Pancreas (tissue), 10 donors: ENCODE data around the gene XIRP2. TPM values are rescaled to one million over a fixed set of nuclear protein-coding genes. Genes with fewer than 3 reads are reported as not detected.
A peak's percentile ranks its signal among the peaks of the same experiment; 100 is the strongest.

Experiments
- ATAC-seq, 4 donors: fragments of 200-7000 bp; cut with Tn5 transposase; one replicate each; pipeline versions ENCODE4 v1.8.0 to v1.9.1; 2020; ENCODE audit warnings: mild to moderate bottlenecking in 4 of 4, moderate library complexity in 4 of 4
- DNase-seq, 6 donors: peaks; one replicate each; pipeline ENCODE4 v3.0.0-alpha.2; 2020
- FAIRE-seq: peaks from 2 replicates; lab custom pipeline; 2012; peaks lifted over from hg19 to GRCh38; lab: Jason Lieb, UNC
- H3K27ac ChIP-seq, 4 donors: fragments of 200-600 bp; sonication (generic); 1 replicate in 3 of 4; 2 replicates in 1 of 4; pipeline versions ENCODE4 v1.5.0 to v1.8.0; 2020
- H3K27me3 ChIP-seq, 4 donors: fragments of 200-600 bp; one replicate each; pipeline ENCODE4 v1.8.0; 2021
- H3K36me3 ChIP-seq, 3 donors: fragments of 200-600 bp; sonication (generic) in 1 of 3; one replicate each; pipeline versions ENCODE4 v1.5.0 to v1.8.0; 2020 to 2021
- H3K4me1 ChIP-seq, 3 donors: fragments of 200-600 bp; one replicate each; pipeline ENCODE4 v1.8.0; 2021
- H3K4me3 ChIP-seq, 4 donors: fragments of 200-600 bp; sonication (generic) in 2 of 4; one replicate each; pipeline versions ENCODE4 v1.5.0 to v1.8.0; 2020 to 2021
- H3K9me3 ChIP-seq, 4 donors: fragments of 200-600 bp; one replicate each; pipeline ENCODE4 v1.8.0; 2021
- WGBS, 2 donors: extraction: QIAGEN DNeasy Blood & Tissue Kit; methylation state at CpG; one replicate each; pipeline ENCODE4 v1.1.7; 2013; 5-methylcytosine and 5-hydroxymethylcytosine counted together
- intact Hi-C, 3 donors: fragments of 100-400 bp; cut with DNase I; formaldehyde crosslinking; loops; one replicate each; pipeline versions ENCODE4 v1.11.1 to v1.14.2; 2022
- polyA plus RNA-seq, 2 donors: library from polyadenylated mRNA; stranded (reverse); fragments of 200-250 nt; gene quantifications; one replicate each; pipeline ENCODE4 v1.2.3, GENCODE V29; 2013
- total RNA-seq, 6 donors: library from RNA; stranded (reverse); fragmentation: NEBNext Ultra II Directional in 4 of 6; extraction: Animal tissue kit (Norgen Biotek cat#: 25700) in 4 of 6; gene quantifications; one replicate each; pipeline versions ENCODE4 v1.2.1 to v1.2.4, GENCODE V29; 2021 to 2023
- TF ChIP-seq, protein P1 (sequence below), 4 donors: fragments of 200-600 bp; sonication (generic) in 3 of 4; IDR thresholded peaks; one replicate each; pipeline versions ENCODE4 v1.5.0 to v1.8.0; 2021; ENCODE audit warnings: antibody characterized with exemption in 4 of 4
- donor health status: healthy with polysubstance abuse.
- donor health status: DM: no; HTN: no; CAD: no; lungs with moderate emphysema.
- donor health status: DM: no; HTN: no; CAD: no.
- donor health status: control.
- donor health status: control.
- donor health status: Bipolar disorder and iron deficiency.
- donor health status: DM: yes; HTN: yes; CAD: no.
- donor health status: DM: no; HTN: no; CAD: no.
- donor health status: DM: no; HTN: no; CAD: no.
- donor health status: DM: yes; HTN: yes; CAD: no.

XIRP2 gene
- total and polyA plus RNA-seq, 8 donors: 0.08 to 0.35 (median 0.28) TPM; not detected in 5

DNA sequence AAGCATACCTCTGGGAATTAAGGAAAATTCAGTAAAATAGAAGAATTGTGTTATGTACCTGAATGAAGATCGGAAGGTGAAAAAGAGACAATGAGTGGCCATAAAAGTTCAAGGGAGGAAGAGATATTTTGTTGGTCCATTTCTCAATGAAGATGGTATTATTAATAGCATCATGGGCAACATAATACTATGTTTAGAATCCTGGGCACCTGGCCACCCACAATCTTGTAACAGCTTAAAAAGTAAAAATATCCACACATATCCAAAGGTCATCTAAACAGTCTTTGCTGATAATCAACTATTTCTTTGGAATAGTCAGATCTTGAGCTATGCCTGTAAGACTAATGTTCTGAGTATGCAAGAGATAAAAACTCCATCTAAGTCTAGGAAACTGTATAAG is 73.7 kb downstream of the XIRP2 start:
- Histone ChIP-seq H3K27ac (no peak overlapping the region), H3K9me3 (no peaks in the 10 kb centered on the region), H3K4me1 (peaks cover 0 to 11% (median 9%) of the 10 kb centered on the region in 3 donors), H3K36me3 (no peaks in the 10 kb centered on the region), H3K27me3 (no peaks in the 10 kb centered on the region), H3K4me3 (no peak overlapping the region)
- FAIRE-seq (no peak), DNase-seq (no peak), ATAC-seq (no peak)
- TF ChIP-seq, protein P1, sequence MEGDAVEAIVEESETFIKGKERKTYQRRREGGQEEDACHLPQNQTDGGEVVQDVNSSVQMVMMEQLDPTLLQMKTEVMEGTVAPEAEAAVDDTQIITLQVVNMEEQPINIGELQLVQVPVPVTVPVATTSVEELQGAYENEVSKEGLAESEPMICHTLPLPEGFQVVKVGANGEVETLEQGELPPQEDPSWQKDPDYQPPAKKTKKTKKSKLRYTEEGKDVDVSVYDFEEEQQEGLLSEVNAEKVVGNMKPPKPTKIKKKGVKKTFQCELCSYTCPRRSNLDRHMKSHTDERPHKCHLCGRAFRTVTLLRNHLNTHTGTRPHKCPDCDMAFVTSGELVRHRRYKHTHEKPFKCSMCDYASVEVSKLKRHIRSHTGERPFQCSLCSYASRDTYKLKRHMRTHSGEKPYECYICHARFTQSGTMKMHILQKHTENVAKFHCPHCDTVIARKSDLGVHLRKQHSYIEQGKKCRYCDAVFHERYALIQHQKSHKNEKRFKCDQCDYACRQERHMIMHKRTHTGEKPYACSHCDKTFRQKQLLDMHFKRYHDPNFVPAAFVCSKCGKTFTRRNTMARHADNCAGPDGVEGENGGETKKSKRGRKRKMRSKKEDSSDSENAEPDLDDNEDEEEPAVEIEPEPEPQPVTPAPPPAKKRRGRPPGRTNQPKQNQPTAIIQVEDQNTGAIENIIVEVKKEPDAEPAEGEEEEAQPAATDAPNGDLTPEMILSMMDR (IDR thresholded peaks at IDR 0.05): no peak
- intact Hi-C loops: no loop called here
- 93 to 100% methylated on average over 1 of the region's 1 CpG for WGBS, 2 donors

DNA sequence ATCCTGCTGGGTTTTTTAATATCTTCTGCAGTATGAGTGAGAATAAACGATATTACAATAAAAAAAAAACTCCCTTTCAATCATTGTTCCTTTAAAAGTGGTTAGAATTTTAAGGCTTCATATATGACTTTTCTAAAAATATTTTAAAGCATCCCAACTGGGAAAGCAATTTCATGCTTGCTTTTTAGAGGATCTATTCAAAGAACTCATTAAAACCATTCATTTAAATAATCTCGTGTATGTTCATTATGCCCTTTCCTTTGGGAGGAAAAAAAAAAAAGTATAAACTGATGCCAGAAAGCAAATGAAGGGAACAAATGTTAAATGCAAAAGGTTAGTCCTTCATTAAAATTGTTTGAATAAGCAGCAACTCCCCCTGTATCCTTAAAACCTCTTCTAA is 81.2 kb downstream of the XIRP2 start:
- WGBS, 2 donors: 80 to 82% methylated on average over 2 of the region's 2 CpGs
- no peaks in the 10 kb centered on the region for H3K9me3 ChIP-seq
- H3K4me1 ChIP-seq: no peaks in the 10 kb centered on the region
- intact Hi-C loops: no loop called here
- H3K36me3 ChIP-seq: no peaks in the 10 kb centered on the region
- no peak overlapping the region for H3K4me3 ChIP-seq
- ATAC-seq (no peak), DNase-seq (no peak), FAIRE-seq (no peak)
- TF ChIP-seq, protein P1 (IDR thresholded peaks at IDR 0.05): no peak
- H3K27ac ChIP-seq: no peak overlapping the region
- H3K27me3 ChIP-seq: no peaks in the 10 kb centered on the region

DNA sequence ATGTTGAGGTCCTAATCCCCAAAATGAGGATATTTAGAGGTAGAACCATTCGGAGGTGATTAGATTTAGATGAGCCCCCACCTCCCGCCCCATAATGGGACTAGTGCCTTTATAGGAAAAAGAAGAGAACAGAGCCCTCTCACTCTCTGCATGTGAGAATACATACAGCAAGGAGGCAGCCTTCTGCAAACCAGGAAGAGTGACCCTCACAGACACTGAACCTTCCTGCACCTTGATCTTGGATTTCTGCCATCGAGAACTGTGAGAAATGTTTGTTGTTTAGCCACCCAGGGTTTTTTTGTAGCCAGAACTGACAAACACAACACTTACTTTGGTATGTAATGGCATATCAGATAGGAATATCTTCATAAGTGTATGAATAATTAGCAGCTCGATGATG is 83.7 kb downstream of the XIRP2 start:
- no peaks in the 10 kb centered on the region for H3K36me3 ChIP-seq
- H3K9me3 ChIP-seq: no peaks in the 10 kb centered on the region
- FAIRE-seq (no peak), ATAC-seq (no peak), DNase-seq (no peak)
- H3K4me1 ChIP-seq: no peaks in the 10 kb centered on the region
- H3K27me3 ChIP-seq: no peaks in the 10 kb centered on the region
- H3K27ac ChIP-seq: no peak overlapping the region
- intact Hi-C loops: no loop called here
- TF ChIP-seq, protein P1 (IDR thresholded peaks at IDR 0.05): no peak
- 54 to 61% methylated on average over 4 of the region's 4 CpGs for whole genome bisulfite sequencing, 2 donors
- H3K4me3 ChIP-seq: no peak overlapping the region

DNA sequence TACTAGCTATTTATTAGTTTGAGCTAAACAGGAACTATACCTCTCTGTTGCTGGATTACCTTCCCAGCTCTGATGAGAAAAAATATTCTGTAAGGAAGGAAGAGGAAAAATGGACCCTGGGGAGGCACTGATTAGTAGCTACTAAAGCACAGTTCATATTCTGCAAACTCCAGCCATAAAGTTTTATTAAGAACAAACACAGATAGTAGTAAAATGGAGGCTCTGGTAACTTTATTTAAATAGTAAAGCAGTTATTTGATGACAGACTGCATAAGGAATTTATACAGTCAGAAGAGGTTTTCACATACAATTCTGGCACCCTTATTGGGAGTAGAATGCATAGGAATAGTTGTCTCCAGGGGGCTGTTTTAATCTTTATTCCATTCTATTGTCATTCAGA is 84.1 kb downstream of the XIRP2 start:
- ATAC-seq: no peak
- TF ChIP-seq, protein P1 (IDR thresholded peaks at IDR 0.05): no peak
- Histone ChIP-seq H3K36me3 (no peaks in the 10 kb centered on the region), H3K4me1 (no peaks in the 10 kb centered on the region), H3K27me3 (no peaks in the 10 kb centered on the region), H3K27ac (no peak overlapping the region), H3K4me3 (no peak overlapping the region), H3K9me3 (no peaks in the 10 kb centered on the region)
- intact Hi-C loops: no loop called here
- DNase-seq: no peak
- FAIRE-seq: no peak

DNA sequence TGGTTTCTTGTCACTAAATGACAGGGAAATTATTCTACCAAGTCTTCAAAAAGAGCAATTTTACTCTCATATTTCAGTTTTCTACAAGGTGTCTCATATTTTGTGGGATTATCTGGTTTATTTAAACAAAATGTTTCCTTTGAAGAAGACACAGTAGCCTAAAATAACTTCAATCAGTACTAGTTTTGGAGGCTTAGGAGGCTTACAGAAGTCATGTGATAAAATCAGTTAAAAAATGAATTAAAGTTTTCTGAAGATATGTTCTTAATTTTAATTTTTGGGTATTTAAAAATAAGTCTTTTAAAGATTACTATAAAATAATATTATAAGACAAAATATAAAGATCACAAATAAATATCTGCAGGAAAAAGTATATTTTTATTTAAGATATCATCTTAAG is 95.9 kb downstream of the XIRP2 start:
- Histone ChIP-seq H3K27ac (no peak overlapping the region), H3K27me3 (no peaks in the 10 kb centered on the region), H3K4me1 (no peaks in the 10 kb centered on the region), H3K36me3 (no peaks in the 10 kb centered on the region), H3K9me3 (peaks cover 0 to 4% (median 2%) of the 10 kb centered on the region in 4 donors), H3K4me3 (no peak overlapping the region)
- DNase-seq (no peak), ATAC-seq (no peak), FAIRE-seq (peak; percentile 17)
- intact Hi-C loops: no loop called here
- TF ChIP-seq, protein P1 (IDR thresholded peaks at IDR 0.05): no peak
